Panc1 (cell line): ENCODE measurements around the gene TTC28. TPM values are rescaled to one million over a fixed set of nuclear protein-coding genes. Genes with fewer than 3 reads are reported as not detected.

ENCODE experiments used
- ATAC-seq: fragments of 200-7000 bp; cut with Tn5 transposase; 2 replicates; pipeline ENCODE4 v1.9.1; 2020; ENCODE audit warnings: mild to moderate bottlenecking, moderate library complexity
- BruUV-seq: library from RNA; stranded (reverse); fragments of 400-500 nt; replicated peaks from 2 replicates; lab custom pipeline; 2021; lab: Mats Ljungman, UMichigan
- CTCF ChIA-PET: fragments of 300-600 bp; sonication (Branson Sonifier 250); formaldehyde crosslinking; loops from one replicate; lab custom pipeline; 2022; ENCODE audit warnings: antibody characterized with exemption; lab: Charles Lee
- POLR2A ChIA-PET: fragments of 300-600 bp; sonication (Branson Sonifier 250); formaldehyde crosslinking; loops from one replicate; lab custom pipeline; 2022; ENCODE audit warnings: antibody characterized with exemption; lab: Charles Lee
- DNase-seq: peaks from one replicate; pipeline ENCODE4 v3.0.0-alpha.2; 2010; ENCODE audit warnings: low read depth, low spot score
- H3K27ac ChIP-seq: 2 replicates; pipeline ENCODE4 v1.5.1; 2011; ENCODE audit warnings: mild to moderate bottlenecking, low read length, inconsistent platforms
- H3K27me3 ChIP-seq: fragments of 200-500 bp; sonication (Bioruptor generic); 2 replicates; pipeline ENCODE4 v1.6.0; 2014; ENCODE audit warnings: low read length, inconsistent platforms; ENCODE audit not compliant: control insufficient read depth, insufficient read depth
- H3K36me3 ChIP-seq: fragments of 200-500 bp; sonication (Bioruptor generic); 2 replicates; pipeline ENCODE4 v1.5.1; 2014; ENCODE audit warnings: inconsistent platforms, mild to moderate bottlenecking, low read length, moderate library complexity; ENCODE audit not compliant: control insufficient read depth, insufficient read depth
- H3K4me1 ChIP-seq: 2 replicates; pipeline ENCODE4 v1.5.1; 2011; ENCODE audit warnings: inconsistent platforms, mild to moderate bottlenecking, low read length, moderate library complexity; ENCODE audit not compliant: control insufficient read depth, insufficient read depth
- H3K4me3 ChIP-seq, 2 experiments: 2 replicates each; pipeline ENCODE4 v1.5.1; 2011 to 2012; ENCODE audit warnings: low read depth in 2 of 2, low read length in 2 of 2, mild to moderate bottlenecking in 2 of 2, inconsistent platforms in 1 of 2, moderate library complexity in 1 of 2
- H3K9me3 ChIP-seq: fragments of 200-500 bp; sonication (Bioruptor generic); 2 replicates; pipeline ENCODE4 v1.5.1; 2014; ENCODE audit warnings: low read depth, mild to moderate bottlenecking, inconsistent platforms, low read length, moderate library complexity; ENCODE audit not compliant: control insufficient read depth, insufficient read depth
- POLR2AphosphoS5 ChIP-seq: IDR thresholded peaks from 2 replicates; pipeline ENCODE4 v1.6.1; 2012; ENCODE audit warnings: mild to moderate bottlenecking, low read depth, low read length, moderate library complexity
- SIN3A ChIP-seq: IDR thresholded peaks from 2 replicates; pipeline ENCODE4 v1.6.1; 2012; ENCODE audit warnings: low read depth, mild to moderate bottlenecking, low read length, moderate library complexity, borderline replicate concordance; ENCODE audit not compliant: insufficient read depth
- TCF7L2 ChIP-seq: IDR thresholded peaks from 2 replicates; pipeline ENCODE4 v1.6.1; 2011; ENCODE audit warnings: mild to moderate bottlenecking, low read depth, low read length, inconsistent platforms
- in situ Hi-C: cut with HindIII; loops from 2 replicates; pipeline ENCODE4 v1.10.0; 2016; ENCODE audit warnings: low sequenced_read_pairs, low pct_unique_long_range_greater_than_20kb
- intact Hi-C: fragments of 100-400 bp; cut with micrococcal nuclease; formaldehyde crosslinking; loops from one replicate; pipeline ENCODE4 v1.10.0; 2022; ENCODE audit not compliant: unreplicated experiment
- total RNA-seq: library from RNA; stranded (reverse); gene quantifications from one replicate; pipeline ENCODE4 v1.2.1, GENCODE V29; 2021; ENCODE audit not compliant: unreplicated experiment
- TF ChIP-seq, protein P1 (sequence below), 2 experiments: IDR thresholded peaks; 2 replicates each; pipeline ENCODE4 v1.6.1; 2011 to 2012; ENCODE audit warnings: low read depth in 2 of 2, control low read depth in 1 of 2, low read length in 1 of 2, mild to moderate bottlenecking in 1 of 2, moderate library complexity in 1 of 2; ENCODE audit not compliant: insufficient read depth in 1 of 2
- TF ChIP-seq, protein P2 (sequence below): fragments of 450-650 bp; IDR thresholded peaks from 2 replicates; pipeline ENCODE4 v1.5.1; 2017; ENCODE audit warnings: mild to moderate bottlenecking

Gene TTC28
- total RNA-seq, 1 experiment from 2014 or later: 24.8 TPM

- no peaks in the 10 kb centered on the region for H3K36me3 ChIP-seq
- intact Hi-C loops: no loop called here
- POLR2A ChIA-PET: no interaction called here
Observed at GRCh38 chr22:28112190-28112544, 567.5 kb downstream of the TTC28 start.

GRCh38 chr22:28111501-28112189 is 568.0 kb downstream of the TTC28 start:
- ChIA-PET CTCF (no interaction called here), POLR2A (interaction anchor here (0.6 kb wide), 1 partner anchor 772 kb away, joined by 7 read pairs; the partner anchor contains the start of gene ZNRF3)
- no peak for DNase-seq
- no peak overlapping the region for H3K27ac ChIP-seq
- no TSS peak for BruUV-seq
- H3K27me3 ChIP-seq: no peaks in the 10 kb centered on the region
- H3K4me3 ChIP-seq: no peak overlapping the region
- no peak for ATAC-seq
- in situ Hi-C loops (no loop called here), intact Hi-C loops (no loop called here)
- no peaks in the 10 kb centered on the region for H3K9me3 ChIP-seq
- H3K36me3 ChIP-seq: no peaks in the 10 kb centered on the region
- no peak for TF ChIP-seq POLR2AphosphoS5
- TF ChIP-seq, protein P1, sequence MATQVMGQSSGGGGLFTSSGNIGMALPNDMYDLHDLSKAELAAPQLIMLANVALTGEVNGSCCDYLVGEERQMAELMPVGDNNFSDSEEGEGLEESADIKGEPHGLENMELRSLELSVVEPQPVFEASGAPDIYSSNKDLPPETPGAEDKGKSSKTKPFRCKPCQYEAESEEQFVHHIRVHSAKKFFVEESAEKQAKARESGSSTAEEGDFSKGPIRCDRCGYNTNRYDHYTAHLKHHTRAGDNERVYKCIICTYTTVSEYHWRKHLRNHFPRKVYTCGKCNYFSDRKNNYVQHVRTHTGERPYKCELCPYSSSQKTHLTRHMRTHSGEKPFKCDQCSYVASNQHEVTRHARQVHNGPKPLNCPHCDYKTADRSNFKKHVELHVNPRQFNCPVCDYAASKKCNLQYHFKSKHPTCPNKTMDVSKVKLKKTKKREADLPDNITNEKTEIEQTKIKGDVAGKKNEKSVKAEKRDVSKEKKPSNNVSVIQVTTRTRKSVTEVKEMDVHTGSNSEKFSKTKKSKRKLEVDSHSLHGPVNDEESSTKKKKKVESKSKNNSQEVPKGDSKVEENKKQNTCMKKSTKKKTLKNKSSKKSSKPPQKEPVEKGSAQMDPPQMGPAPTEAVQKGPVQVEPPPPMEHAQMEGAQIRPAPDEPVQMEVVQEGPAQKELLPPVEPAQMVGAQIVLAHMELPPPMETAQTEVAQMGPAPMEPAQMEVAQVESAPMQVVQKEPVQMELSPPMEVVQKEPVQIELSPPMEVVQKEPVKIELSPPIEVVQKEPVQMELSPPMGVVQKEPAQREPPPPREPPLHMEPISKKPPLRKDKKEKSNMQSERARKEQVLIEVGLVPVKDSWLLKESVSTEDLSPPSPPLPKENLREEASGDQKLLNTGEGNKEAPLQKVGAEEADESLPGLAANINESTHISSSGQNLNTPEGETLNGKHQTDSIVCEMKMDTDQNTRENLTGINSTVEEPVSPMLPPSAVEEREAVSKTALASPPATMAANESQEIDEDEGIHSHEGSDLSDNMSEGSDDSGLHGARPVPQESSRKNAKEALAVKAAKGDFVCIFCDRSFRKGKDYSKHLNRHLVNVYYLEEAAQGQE (IDR thresholded peaks at IDR 0.05; ENCODE audit: insufficient read depth in 1 of 2, low read depth in 2 of 2, low read length in 1 of 2): no peak
- no peak for TF ChIP-seq SIN3A
- TF ChIP-seq, protein P2, sequence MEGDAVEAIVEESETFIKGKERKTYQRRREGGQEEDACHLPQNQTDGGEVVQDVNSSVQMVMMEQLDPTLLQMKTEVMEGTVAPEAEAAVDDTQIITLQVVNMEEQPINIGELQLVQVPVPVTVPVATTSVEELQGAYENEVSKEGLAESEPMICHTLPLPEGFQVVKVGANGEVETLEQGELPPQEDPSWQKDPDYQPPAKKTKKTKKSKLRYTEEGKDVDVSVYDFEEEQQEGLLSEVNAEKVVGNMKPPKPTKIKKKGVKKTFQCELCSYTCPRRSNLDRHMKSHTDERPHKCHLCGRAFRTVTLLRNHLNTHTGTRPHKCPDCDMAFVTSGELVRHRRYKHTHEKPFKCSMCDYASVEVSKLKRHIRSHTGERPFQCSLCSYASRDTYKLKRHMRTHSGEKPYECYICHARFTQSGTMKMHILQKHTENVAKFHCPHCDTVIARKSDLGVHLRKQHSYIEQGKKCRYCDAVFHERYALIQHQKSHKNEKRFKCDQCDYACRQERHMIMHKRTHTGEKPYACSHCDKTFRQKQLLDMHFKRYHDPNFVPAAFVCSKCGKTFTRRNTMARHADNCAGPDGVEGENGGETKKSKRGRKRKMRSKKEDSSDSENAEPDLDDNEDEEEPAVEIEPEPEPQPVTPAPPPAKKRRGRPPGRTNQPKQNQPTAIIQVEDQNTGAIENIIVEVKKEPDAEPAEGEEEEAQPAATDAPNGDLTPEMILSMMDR: no peak
- no peak for TF ChIP-seq TCF7L2
- H3K4me1 ChIP-seq: no peaks in the 10 kb centered on the region; the same call in 1 of the 2 replicates

More at GRCh38 chr22:28112190-28112544, 567.5 kb downstream of the TTC28 start:
- BruUV-seq: no TSS peak
- no peak overlapping the region for H3K4me3 ChIP-seq
- H3K4me1 ChIP-seq: no peaks in the 10 kb centered on the region; the same call in 1 of the 2 replicates
- H3K27me3 ChIP-seq: no peaks in the 10 kb centered on the region
- H3K27ac ChIP-seq: no peak overlapping the region
- no peaks in the 10 kb centered on the region for H3K9me3 ChIP-seq
- CTCF ChIA-PET: no interaction called here
- ATAC-seq (no peak), DNase-seq (no peak)
- in situ Hi-C loops: no loop called here
- TF ChIP-seq TCF7L2 (no peak), POLR2AphosphoS5 (no peak), SIN3A (no peak)
- TF ChIP-seq, protein P2: no peak
- TF ChIP-seq, protein P1 (IDR thresholded peaks at IDR 0.05; ENCODE audit: insufficient read depth in 1 of 2, low read depth in 2 of 2, low read length in 1 of 2): no peak
